GM12874 (cell line): ENCODE results near the gene MTERF4.

ENCODE experiments used
- TF ChIP-seq, protein P1 (sequence below): IDR thresholded peaks from 2 replicates; pipeline ENCODE4 v1.5.1; 2011; ENCODE audit warnings: low read depth, mild to moderate bottlenecking, control low read depth, low read length, moderate library complexity; ENCODE audit not compliant: insufficient read depth

MTERF4 gene

DNA sequence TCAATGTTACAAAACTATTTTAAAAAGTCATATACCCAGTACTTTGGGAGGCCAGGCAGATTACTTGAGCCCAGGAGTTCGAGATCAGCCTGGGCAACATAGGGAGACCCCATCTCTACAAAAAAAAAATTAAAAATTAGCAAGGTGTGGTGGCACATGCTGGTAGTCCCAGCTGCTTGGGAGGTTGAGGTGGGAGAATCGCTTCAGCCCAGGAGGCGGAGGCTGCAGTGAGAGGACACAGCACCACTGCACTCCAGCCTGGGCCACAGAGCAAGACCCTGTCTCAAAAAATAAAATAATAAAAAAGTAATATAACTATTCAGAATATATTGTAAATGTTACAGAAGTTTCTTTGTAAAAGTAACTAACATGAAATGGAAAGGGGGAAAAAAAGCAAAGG is 45.2 kb upstream of the MTERF4 start:
- TF ChIP-seq, protein P1, sequence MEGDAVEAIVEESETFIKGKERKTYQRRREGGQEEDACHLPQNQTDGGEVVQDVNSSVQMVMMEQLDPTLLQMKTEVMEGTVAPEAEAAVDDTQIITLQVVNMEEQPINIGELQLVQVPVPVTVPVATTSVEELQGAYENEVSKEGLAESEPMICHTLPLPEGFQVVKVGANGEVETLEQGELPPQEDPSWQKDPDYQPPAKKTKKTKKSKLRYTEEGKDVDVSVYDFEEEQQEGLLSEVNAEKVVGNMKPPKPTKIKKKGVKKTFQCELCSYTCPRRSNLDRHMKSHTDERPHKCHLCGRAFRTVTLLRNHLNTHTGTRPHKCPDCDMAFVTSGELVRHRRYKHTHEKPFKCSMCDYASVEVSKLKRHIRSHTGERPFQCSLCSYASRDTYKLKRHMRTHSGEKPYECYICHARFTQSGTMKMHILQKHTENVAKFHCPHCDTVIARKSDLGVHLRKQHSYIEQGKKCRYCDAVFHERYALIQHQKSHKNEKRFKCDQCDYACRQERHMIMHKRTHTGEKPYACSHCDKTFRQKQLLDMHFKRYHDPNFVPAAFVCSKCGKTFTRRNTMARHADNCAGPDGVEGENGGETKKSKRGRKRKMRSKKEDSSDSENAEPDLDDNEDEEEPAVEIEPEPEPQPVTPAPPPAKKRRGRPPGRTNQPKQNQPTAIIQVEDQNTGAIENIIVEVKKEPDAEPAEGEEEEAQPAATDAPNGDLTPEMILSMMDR, result no peak

DNA sequence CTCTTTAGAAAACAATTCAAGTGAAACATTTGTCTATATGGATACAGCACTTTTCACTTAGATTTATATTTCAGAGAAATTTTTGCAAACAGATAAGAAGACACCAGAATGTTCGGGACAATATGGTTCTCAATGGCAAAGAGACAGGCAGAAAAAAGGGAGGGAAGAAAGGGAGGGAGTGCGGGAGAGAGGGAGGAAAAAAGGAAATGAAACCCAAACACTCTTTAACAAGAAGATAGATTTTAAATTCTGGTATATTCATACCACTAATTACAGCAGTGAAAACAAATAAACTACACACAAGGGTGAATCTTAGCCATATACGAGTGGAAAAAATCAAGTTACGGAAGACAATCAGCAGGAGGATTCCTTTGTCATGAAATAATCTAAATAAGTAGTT is 44.2 kb upstream of the MTERF4 start:
- TF ChIP-seq, protein P1, result no peak

DNA sequence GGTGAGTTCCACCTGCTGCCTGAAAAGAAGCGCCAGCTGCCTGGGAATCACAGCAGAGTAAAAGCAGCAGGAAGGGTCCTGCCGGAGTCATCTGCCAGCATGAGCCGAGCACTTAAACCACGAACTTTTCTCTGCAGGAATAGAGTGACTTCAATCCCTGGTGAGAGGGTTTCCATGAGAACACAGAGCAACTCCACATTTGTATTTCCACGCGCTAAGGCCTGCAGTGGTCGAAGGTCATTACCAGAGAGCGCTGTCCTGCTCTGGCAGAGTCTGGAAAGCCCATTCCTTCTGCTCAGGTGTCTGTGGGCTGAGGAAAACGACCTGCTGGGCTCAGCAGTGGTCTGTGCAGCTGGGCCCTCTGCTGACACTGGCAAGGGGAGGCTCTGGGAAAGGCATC is 40.5 kb upstream of the MTERF4 start:
- TF ChIP-seq, protein P1, result no peak

DNA sequence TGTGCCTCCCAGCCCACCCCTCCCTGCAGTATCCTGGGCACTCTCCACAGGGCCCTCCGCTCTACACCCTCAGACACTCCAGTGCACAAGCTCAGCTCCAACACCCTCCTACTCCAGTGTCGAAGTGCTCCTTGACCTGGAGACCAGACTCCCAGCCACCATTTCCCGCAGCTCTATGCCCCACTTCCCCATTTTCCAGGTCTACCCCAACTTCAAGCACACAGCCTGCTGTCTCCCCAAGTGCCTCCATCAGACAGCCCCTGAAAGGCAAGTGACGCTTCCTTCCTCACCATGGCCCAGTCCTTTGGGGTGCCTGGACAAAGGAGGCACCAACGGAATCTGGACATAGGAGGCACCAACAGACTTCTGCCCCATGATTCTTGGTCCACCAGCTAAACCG is 40.0 kb upstream of the MTERF4 start:
- TF ChIP-seq, protein P1, result no peak

DNA sequence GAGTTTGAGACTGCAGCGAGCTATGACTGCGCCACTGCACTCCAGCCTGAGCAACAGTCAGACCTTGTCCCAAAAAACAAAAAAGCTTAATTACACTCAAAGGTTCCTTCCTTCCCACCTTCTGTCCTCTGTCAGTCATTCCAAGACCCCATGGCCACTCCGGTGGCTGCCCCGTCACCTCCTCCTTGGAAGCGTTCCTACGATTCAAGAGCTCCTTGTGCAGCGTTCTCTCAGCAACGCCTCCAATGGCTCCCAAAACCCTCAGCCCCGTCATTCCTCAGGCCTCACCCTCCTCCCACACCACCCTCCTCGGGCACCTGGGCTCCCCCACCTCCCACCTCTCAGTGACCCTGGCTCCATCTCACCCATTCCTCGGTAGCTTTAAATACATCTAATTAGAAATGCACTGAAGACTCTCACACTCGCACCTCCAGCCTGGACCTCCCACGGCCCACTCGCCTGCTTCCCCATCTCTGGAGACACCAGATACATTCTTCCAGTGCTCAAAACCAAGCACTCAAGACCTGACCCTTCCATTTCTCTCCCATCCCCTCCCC is 39.2 kb upstream of the MTERF4 start:
- TF ChIP-seq, protein P1, result no peak

DNA sequence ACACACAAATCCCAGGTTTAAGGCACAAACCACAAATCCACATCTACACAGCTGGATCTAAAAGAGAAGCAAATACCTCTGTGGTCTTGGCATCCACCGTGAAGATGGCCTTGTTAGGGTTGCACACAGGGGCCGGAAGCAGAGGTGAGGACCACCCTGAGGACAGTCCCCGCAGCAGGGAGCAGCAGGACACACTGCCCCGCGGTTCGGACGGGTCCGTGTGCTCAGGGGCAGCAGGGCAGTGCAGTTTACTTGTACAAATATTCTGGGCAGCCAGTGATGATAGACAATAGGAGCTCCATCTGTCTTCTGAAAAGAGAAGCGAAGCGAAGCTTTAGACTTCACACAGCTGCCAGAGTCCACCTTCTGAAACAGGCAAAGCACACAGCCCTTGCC is 38.4 kb upstream of the MTERF4 start:
- TF ChIP-seq, protein P1, result no peak

DNA sequence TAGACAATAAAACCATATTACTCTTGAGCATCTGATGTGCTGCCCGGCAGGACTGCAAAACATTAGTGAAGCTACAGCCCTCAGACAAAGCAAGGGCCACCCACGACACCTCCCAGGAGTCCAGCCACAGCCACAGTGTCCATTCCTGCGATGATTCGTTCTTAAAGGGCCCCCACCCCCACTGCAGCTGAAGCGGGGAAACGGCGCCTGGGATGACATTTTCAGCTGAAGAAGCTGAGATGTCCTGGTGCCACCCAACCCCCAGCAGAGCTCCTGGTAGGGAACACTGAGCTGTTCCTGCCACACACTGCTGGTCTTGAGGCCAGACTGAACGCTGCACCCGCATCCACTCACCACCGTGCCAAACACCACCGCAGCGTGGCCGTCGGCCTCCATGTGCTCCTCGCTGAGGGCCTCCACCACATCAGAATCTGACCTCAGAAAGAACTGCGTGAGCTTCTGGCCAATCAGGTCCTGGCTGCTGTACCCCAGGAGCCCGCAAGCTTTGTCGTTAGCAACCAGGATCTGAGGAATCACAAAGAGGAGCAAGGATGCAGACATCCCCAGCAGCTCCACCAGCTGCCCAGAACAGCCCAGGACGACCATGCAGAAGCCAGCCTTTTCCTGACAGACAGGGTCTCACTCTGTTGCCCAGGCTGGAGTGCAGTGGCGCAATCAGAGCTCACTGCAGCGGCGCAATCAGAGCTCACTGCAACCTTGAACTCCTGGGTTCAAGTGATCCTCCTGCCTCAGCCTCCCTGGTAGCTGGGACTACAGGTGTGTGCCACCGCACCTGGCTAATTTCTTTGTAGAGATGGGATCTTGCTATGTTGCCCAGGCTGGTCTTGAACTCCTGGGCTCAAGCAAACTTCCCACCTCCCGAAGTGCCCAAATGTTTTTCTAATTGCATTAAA is 37.7 kb upstream of the MTERF4 start:
- TF ChIP-seq, protein P1, result no peak
